NB4 (cell line): ENCODE measurements around the gene EIF3I.

ENCODE experiments used
- MYC ChIP-seq: IDR thresholded peaks from 2 replicates; pipeline ENCODE4 v1.6.1; 2011; ENCODE audit warnings: low read depth, low read length
- POLR2A ChIP-seq: IDR thresholded peaks from 2 replicates; pipeline ENCODE4 v1.6.1; 2011; ENCODE audit warnings: mild to moderate bottlenecking; ENCODE audit not compliant: insufficient read length; ENCODE audit errors: extremely low read depth
- TF ChIP-seq, protein P1 (sequence below): IDR thresholded peaks from one replicate; pipeline ENCODE4 v1.5.1; 2012; ENCODE audit warnings: low read depth, low read length
- TF ChIP-seq, protein P2 (sequence below): IDR thresholded peaks from 2 replicates; pipeline ENCODE4 v1.6.1; 2011; ENCODE audit warnings: low read depth, low read length

DNA sequence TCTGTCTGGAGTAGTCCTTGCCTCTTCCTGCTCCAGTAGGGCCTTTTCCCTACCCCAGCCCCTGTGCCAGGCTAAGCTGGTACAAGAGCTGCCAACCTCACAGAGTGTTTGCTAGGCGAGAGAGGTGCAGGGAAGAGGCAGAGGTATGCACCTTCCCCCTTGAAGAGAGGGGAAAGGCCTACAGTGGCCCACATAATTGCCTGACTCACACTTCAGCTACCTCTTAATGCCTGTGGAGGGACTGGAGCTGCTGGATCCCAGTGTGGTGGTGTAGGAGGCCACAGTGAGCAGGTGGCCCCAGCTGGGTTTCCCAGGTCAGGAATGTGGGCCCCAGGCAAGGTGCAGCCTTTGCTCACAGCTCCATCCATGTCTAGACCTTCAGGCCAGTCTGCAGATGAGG lies 25.1 kb upstream of the EIF3I start:
- TF ChIP-seq POLR2A (no peak), MYC (no peak)
- TF ChIP-seq, protein P1, sequence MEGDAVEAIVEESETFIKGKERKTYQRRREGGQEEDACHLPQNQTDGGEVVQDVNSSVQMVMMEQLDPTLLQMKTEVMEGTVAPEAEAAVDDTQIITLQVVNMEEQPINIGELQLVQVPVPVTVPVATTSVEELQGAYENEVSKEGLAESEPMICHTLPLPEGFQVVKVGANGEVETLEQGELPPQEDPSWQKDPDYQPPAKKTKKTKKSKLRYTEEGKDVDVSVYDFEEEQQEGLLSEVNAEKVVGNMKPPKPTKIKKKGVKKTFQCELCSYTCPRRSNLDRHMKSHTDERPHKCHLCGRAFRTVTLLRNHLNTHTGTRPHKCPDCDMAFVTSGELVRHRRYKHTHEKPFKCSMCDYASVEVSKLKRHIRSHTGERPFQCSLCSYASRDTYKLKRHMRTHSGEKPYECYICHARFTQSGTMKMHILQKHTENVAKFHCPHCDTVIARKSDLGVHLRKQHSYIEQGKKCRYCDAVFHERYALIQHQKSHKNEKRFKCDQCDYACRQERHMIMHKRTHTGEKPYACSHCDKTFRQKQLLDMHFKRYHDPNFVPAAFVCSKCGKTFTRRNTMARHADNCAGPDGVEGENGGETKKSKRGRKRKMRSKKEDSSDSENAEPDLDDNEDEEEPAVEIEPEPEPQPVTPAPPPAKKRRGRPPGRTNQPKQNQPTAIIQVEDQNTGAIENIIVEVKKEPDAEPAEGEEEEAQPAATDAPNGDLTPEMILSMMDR = no peak
- TF ChIP-seq, protein P2, sequence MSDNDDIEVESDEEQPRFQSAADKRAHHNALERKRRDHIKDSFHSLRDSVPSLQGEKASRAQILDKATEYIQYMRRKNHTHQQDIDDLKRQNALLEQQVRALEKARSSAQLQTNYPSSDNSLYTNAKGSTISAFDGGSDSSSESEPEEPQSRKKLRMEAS = no peak
